ENCODE results near the gene ADGRL3. TPM values are rescaled to one million over a fixed set of nuclear protein-coding genes. Genes with fewer than 3 reads are reported as not detected.

The ADGRL3 gene
- total RNA-seq, 4 donors from 2014 or later: 6.1 to 26.0 (median 7.3) TPM

DNA sequence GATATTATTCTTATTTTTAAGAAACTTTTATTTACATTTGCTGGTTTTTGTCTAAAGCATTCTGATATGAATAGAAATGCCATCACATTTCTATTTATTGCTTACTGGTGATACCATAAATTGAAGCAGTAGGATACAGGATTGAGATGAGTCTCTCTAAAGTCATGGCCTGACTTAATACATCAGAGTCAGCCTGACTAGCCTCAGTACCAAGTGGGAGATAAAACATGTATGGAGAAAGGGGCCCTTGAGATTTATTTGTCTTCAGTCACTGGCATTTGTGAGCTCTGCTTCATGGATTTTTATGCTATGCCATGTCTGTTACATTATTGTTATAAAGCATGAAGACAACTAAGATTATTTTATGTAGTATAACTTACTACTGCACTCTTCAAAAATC is 465.5 kb downstream of the ADGRL3 start:
- no peaks in the 10 kb centered on the region for H3K27me3 ChIP-seq
- H3K27ac ChIP-seq: no peak overlapping the region
- TF ChIP-seq POLR2A (IDR thresholded peaks at IDR 0.05) (no peak), EP300 (IDR thresholded peaks at IDR 0.05) (no peak), POLR2AphosphoS5 (IDR thresholded peaks at IDR 0.05) (no peak)
- TF ChIP-seq, protein P1, sequence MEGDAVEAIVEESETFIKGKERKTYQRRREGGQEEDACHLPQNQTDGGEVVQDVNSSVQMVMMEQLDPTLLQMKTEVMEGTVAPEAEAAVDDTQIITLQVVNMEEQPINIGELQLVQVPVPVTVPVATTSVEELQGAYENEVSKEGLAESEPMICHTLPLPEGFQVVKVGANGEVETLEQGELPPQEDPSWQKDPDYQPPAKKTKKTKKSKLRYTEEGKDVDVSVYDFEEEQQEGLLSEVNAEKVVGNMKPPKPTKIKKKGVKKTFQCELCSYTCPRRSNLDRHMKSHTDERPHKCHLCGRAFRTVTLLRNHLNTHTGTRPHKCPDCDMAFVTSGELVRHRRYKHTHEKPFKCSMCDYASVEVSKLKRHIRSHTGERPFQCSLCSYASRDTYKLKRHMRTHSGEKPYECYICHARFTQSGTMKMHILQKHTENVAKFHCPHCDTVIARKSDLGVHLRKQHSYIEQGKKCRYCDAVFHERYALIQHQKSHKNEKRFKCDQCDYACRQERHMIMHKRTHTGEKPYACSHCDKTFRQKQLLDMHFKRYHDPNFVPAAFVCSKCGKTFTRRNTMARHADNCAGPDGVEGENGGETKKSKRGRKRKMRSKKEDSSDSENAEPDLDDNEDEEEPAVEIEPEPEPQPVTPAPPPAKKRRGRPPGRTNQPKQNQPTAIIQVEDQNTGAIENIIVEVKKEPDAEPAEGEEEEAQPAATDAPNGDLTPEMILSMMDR (IDR thresholded peaks at IDR 0.05): no peak
- ATAC-seq: no peak
- no peaks in the 10 kb centered on the region for H3K36me3 ChIP-seq
- peaks cover 0 to 7% (median 0%) of the 10 kb centered on the region in 3 donors for H3K9me3 ChIP-seq
- no peaks in the 10 kb centered on the region for H3K4me1 ChIP-seq
- H3K4me3 ChIP-seq: no peak overlapping the region

- Histone ChIP-seq H3K36me3 (no peaks in the 10 kb centered on the region), H3K9me3 (peaks cover 0 to 7% (median 0%) of the 10 kb centered on the region in 3 donors), H3K4me3 (no peak overlapping the region), H3K27ac (no peak overlapping the region), H3K4me1 (no peaks in the 10 kb centered on the region), H3K27me3 (no peaks in the 10 kb centered on the region)
- WGBS, 2 donors (ENCODE audit: low coverage in 1 of 2): 71 to 91% methylated on average over 1 of the region's 1 CpG
- ATAC-seq: no peak
- no peak for TF ChIP-seq EP300 (IDR thresholded peaks at IDR 0.05)
- no peak for TF ChIP-seq POLR2A (IDR thresholded peaks at IDR 0.05)
- TF ChIP-seq, protein P1 (IDR thresholded peaks at IDR 0.05): no peak
- TF ChIP-seq POLR2AphosphoS5 (IDR thresholded peaks at IDR 0.05): no peak
Measured at GRCh38 chr4:61666244-61666643, 466.1 kb downstream of the ADGRL3 start.

GRCh38 chr4:61671599-61671998 is 471.5 kb downstream of the ADGRL3 start:
- H3K4me3 ChIP-seq: no peak overlapping the region
- WGBS, 2 donors (ENCODE audit: low coverage in 1 of 2): 91 to 100% methylated on average over 1 of the region's 1 CpG
- no peaks in the 10 kb centered on the region for H3K4me1 ChIP-seq
- H3K9me3 ChIP-seq: no peaks in the 10 kb centered on the region
- H3K36me3 ChIP-seq: no peaks in the 10 kb centered on the region
- no peak overlapping the region for H3K27ac ChIP-seq
- TF ChIP-seq POLR2A (IDR thresholded peaks at IDR 0.05) (no peak), POLR2AphosphoS5 (IDR thresholded peaks at IDR 0.05) (no peak), EP300 (IDR thresholded peaks at IDR 0.05) (no peak)
- TF ChIP-seq, protein P1 (IDR thresholded peaks at IDR 0.05): no peak
- ATAC-seq: no peak
- H3K27me3 ChIP-seq: no peaks in the 10 kb centered on the region

GRCh38 chr4:61675464-61675863 is 475.3 kb downstream of the ADGRL3 start:
- no peaks in the 10 kb centered on the region for H3K9me3 ChIP-seq
- no peaks in the 10 kb centered on the region for H3K36me3 ChIP-seq
- ATAC-seq: no peak
- 91 to 100% methylated on average over 2 of the region's 2 CpGs for WGBS, 2 donors (ENCODE audit: low coverage in 1 of 2)
- H3K4me1 ChIP-seq: no peaks in the 10 kb centered on the region
- H3K27ac ChIP-seq: no peak overlapping the region
- TF ChIP-seq, protein P1 (IDR thresholded peaks at IDR 0.05): no peak
- TF ChIP-seq POLR2AphosphoS5 (IDR thresholded peaks at IDR 0.05): no peak
- TF ChIP-seq EP300 (IDR thresholded peaks at IDR 0.05): no peak
- no peak for TF ChIP-seq POLR2A (IDR thresholded peaks at IDR 0.05)
- H3K4me3 ChIP-seq: no peak overlapping the region
- no peaks in the 10 kb centered on the region for H3K27me3 ChIP-seq

- Histone ChIP-seq H3K4me3 (no peak overlapping the region), H3K4me1 (no peaks in the 10 kb centered on the region), H3K36me3 (no peaks in the 10 kb centered on the region), H3K9me3 (no peaks in the 10 kb centered on the region), H3K27ac (no peak overlapping the region), H3K27me3 (no peaks in the 10 kb centered on the region)
- TF ChIP-seq EP300 (IDR thresholded peaks at IDR 0.05) (no peak), POLR2AphosphoS5 (IDR thresholded peaks at IDR 0.05) (no peak), POLR2A (IDR thresholded peaks at IDR 0.05) (no peak)
- TF ChIP-seq, protein P1 (IDR thresholded peaks at IDR 0.05): no peak
- 80 to 95% methylated on average over 1 of the region's 1 CpG for WGBS, 2 donors (ENCODE audit: low coverage in 1 of 2)
- ATAC-seq: no peak
Measured at GRCh38 chr4:61678297-61678696, 478.2 kb downstream of the ADGRL3 start.
